Measurements from ENCODE around the gene AVEN. TPM values are rescaled to one million over a fixed set of nuclear protein-coding genes. Genes with fewer than 3 reads are reported as not detected.

AVEN gene
- total and polyA plus RNA-seq, 2 of the 8 experiments (the other 6 are each of a cell fraction or from before 2014, with no cell fraction given), result 5.5 to 17.0 TPM

DNA sequence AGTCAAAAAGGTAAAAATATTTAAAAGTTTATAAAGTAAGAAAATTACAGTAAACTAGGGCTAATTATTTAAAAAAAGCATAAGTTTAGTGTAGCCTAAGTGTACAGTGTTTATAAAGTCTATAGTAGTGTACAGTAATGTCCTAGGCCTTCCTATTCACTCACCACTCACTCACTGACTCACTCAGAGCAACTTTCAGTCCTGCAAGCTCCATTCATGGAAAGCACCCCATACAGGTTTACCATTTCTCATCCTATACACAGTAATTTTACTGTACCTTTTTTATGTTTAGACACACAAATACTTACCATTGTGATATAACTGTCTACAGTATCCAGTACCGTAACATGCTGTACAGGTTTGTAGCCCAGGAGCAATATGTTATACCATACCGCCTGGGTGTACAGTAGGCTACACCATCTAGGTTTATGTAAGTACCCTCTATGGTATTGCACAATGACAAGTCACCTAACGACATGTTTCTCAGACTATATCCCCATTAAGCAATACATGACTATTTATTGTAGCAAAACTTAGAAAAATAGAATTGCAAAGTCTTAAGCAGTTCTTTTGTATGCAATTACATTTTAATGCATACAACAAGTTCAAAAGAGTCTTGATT lies 19.5 kb downstream of the AVEN start:
- POLR2A ChIA-PET (ENCODE audit: partially characterized antibody), result no interaction called here
- H2AK5ac ChIP-seq (ENCODE audit: low read depth, low read length), result no peak overlapping the region
- CTCF ChIA-PET (ENCODE audit: partially characterized antibody), result interaction anchor here (0.9 to 1.6 kb wide), 2 partner anchors 26 to 283 kb away, joined by 4 to 6 read pairs; no protein-coding TSS in a partner anchor
- H3K23me2 ChIP-seq (ENCODE audit: low read depth, low read length), result no peaks in the 10 kb centered on the region
- H3K9me3 ChIP-seq (ENCODE audit: insufficient read depth in 2 of 2, low read depth in 1 of 2, low read length in 1 of 2), result peaks cover 0 to 2% of the 10 kb centered on the region in 2 experiments; a peak in 1 of 4 replicates
- H3K4me2 ChIP-seq (ENCODE audit: insufficient read depth in 1 of 2, low read depth in 2 of 2, low read length in 2 of 2), result no peak overlapping the region
- H4K20me1 ChIP-seq (replicated peaks in 1 of 2; ENCODE audit: control insufficient read depth in 1 of 2, insufficient read depth in 2 of 2, low read length in 2 of 2), result no peaks in the 10 kb centered on the region
- no peak overlapping the region for H3K18ac ChIP-seq (ENCODE audit: extremely low read depth, low read length)
- no peaks in the 10 kb centered on the region for H3K79me1 ChIP-seq (ENCODE audit: low read depth, low read length)
- no peaks in the 10 kb centered on the region for H3K27me3 ChIP-seq (replicated peaks in 1 of 4; ENCODE audit: control insufficient read depth in 3 of 4, extremely low read depth in 1 of 4, insufficient read depth in 3 of 4, low read length in 3 of 4)
- no peak overlapping the region for H3K27ac ChIP-seq (ENCODE audit: low read depth, low read length)
- no peak for FAIRE-seq
- H2BK120ac ChIP-seq (replicated peaks; ENCODE audit: low read depth, low read length), result no peak overlapping the region
- H2BK15ac ChIP-seq (ENCODE audit: low read length), result no peak overlapping the region
- no peak overlapping the region for H2BK20ac ChIP-seq (ENCODE audit: low read length)
- no peaks in the 10 kb centered on the region for H3K4me1 ChIP-seq (replicated peaks in 1 of 4; ENCODE audit: control insufficient read depth in 3 of 4, insufficient read depth in 4 of 4, low read length in 3 of 4)
- no peak overlapping the region for H3K14ac ChIP-seq (ENCODE audit: insufficient read length)
- no peak overlapping the region for H4K5ac ChIP-seq (ENCODE audit: insufficient read length, low read depth, low read length)
- H3K23ac ChIP-seq (ENCODE audit: insufficient read length), result no peak overlapping the region
- no peak for TF ChIP-seq SP1 (IDR thresholded peaks at IDR 0.05; ENCODE audit: low read depth, low read length)
- TF ChIP-seq JUND (IDR thresholded peaks at IDR 0.05; ENCODE audit: low read length), result no peak
- no peak for TF ChIP-seq TCF12 (IDR thresholded peaks at IDR 0.05; ENCODE audit: low read depth, low read length)
- no peak for TF ChIP-seq YY1 (IDR thresholded peaks at IDR 0.05; ENCODE audit: low read depth, low read length)
- TF ChIP-seq EGR1 (IDR thresholded peaks at IDR 0.05; ENCODE audit: borderline replicate concordance, low read depth, low read length), result no peak
- H3K9ac ChIP-seq (replicated peaks in 1 of 4; ENCODE audit: extremely low read depth in 1 of 4, low read depth in 3 of 4, low read length in 3 of 4), result no peak overlapping the region
- no peaks in the 10 kb centered on the region for H3K36me3 ChIP-seq (ENCODE audit: control insufficient read depth in 2 of 4, insufficient read depth in 4 of 4, low read length in 3 of 4)
- H3K4ac ChIP-seq (replicated peaks; ENCODE audit: insufficient read length, low read depth, low read length), result no peak overlapping the region
- H2BK5ac ChIP-seq (ENCODE audit: low read depth, low read length), result no peak overlapping the region
- no peaks in the 10 kb centered on the region for H3K79me2 ChIP-seq (ENCODE audit: control insufficient read depth in 1 of 2, insufficient read depth in 2 of 2, low read length in 2 of 2)
- DNase-seq (ENCODE audit: low read depth in 1 of 2, low spot score in 2 of 2), result no peak
- 94% methylated on average over 3 of the region's 3 CpGs; no CpG with 5 or more reads in 1 of the 2 experiments for WGBS, 2 experiments (ENCODE audit: extremely low coverage in 1 of 2, insufficient coverage in 1 of 2, insufficient read length in 1 of 2, insufficient replicate concordance in 2 of 2, low coverage in 1 of 2, low lambda C conversion rate in 2 of 2, missing lambda C conversion rate in 1 of 2)
- H3K4me3 ChIP-seq (ENCODE audit: extremely low read depth in 1 of 4, insufficient read depth in 2 of 4, low read depth in 3 of 4, low read length in 4 of 4), result no peak overlapping the region
- H2AFZ ChIP-seq (ENCODE audit: low read length), result no peak overlapping the region
- H3K56ac ChIP-seq (replicated peaks; ENCODE audit: insufficient read length, low read depth, low read length), result no peak overlapping the region
- no peak overlapping the region for H4K91ac ChIP-seq (replicated peaks; ENCODE audit: insufficient read length, low read length)
- no peak overlapping the region for H4K8ac ChIP-seq (ENCODE audit: extremely low read depth, insufficient read depth, low read length)
- no peak overlapping the region for H2BK12ac ChIP-seq (ENCODE audit: low read depth, low read length)

Data from H1 (cell line).